ENCODE results near the gene ENOX1.

ENOX1 gene

GRCh38 chr13:43487461-43487860, 299.3 kb downstream of the ENOX1 start:
- no peak for DNase-seq (ENCODE audit: low read depth)

- no peak for DNase-seq (ENCODE audit: low read depth)
Measured at GRCh38 chr13:43484432-43485225, 302.1 kb downstream of the ENOX1 start.

GRCh38 chr13:43483930-43484329, 302.8 kb downstream of the ENOX1 start:
- DNase-seq (ENCODE audit: low read depth), result no peak

- DNase-seq (ENCODE audit: low read depth), result no peak
Measured at GRCh38 chr13:43482641-43483040, 304.1 kb downstream of the ENOX1 start.

- DNase-seq (ENCODE audit: low read depth), result no peak
Measured at GRCh38 chr13:43482026-43482425, 304.7 kb downstream of the ENOX1 start.

GRCh38 chr13:43478902-43479301, 307.9 kb downstream of the ENOX1 start:
- no peak for DNase-seq (ENCODE audit: low read depth)

- DNase-seq (ENCODE audit: low read depth), result no peak
Measured at GRCh38 chr13:43478211-43478610, 308.6 kb downstream of the ENOX1 start.

GRCh38 chr13:43475140-43475539, 311.6 kb downstream of the ENOX1 start:
- DNase-seq (ENCODE audit: low read depth), result no peak

- no peak for DNase-seq (ENCODE audit: low read depth)
Measured at GRCh38 chr13:43473437-43473836, 313.3 kb downstream of the ENOX1 start.

GRCh38 chr13:43472980-43473379, 313.8 kb downstream of the ENOX1 start:
- no peak for DNase-seq (ENCODE audit: low read depth)

GRCh38 chr13:43472339-43472738, 314.4 kb downstream of the ENOX1 start:
- DNase-seq (ENCODE audit: low read depth), result no peak

GRCh38 chr13:43470610-43471009, 316.2 kb downstream of the ENOX1 start:
- no peak for DNase-seq (ENCODE audit: low read depth)

- DNase-seq (ENCODE audit: low read depth), result no peak
Measured at GRCh38 chr13:43469791-43470190, 317.0 kb downstream of the ENOX1 start.

- DNase-seq (ENCODE audit: low read depth), result no peak
Measured at GRCh38 chr13:43464578-43465264, 322.1 kb downstream of the ENOX1 start.

- no peak for DNase-seq (ENCODE audit: low read depth)
Measured at GRCh38 chr13:43448605-43449336, 338.0 kb downstream of the ENOX1 start.

- no peak for DNase-seq (ENCODE audit: low read depth)
Measured at GRCh38 chr13:43446126-43446525, 340.6 kb downstream of the ENOX1 start.

- no peak for DNase-seq (ENCODE audit: low read depth)
Measured at GRCh38 chr13:43445668-43446067, 341.1 kb downstream of the ENOX1 start.

- DNase-seq (ENCODE audit: low read depth), result no peak
Measured at GRCh38 chr13:43444081-43444480, 342.7 kb downstream of the ENOX1 start.

- no peak for DNase-seq (ENCODE audit: low read depth)
Measured at GRCh38 chr13:43441899-43442499, 344.8 kb downstream of the ENOX1 start.

- DNase-seq (ENCODE audit: low read depth), result no peak
Measured at GRCh38 chr13:43441464-43441863, 345.3 kb downstream of the ENOX1 start.

GRCh38 chr13:43434191-43434590, 352.6 kb downstream of the ENOX1 start:
- DNase-seq (ENCODE audit: low read depth), result no peak

GRCh38 chr13:43433691-43434141, 353.1 kb downstream of the ENOX1 start:
- DNase-seq (ENCODE audit: low read depth), result no peak
